Ectodermal cell (in vitro differentiated cells): Measurements from ENCODE around the gene SBK2.

Experiments used
- H3K27ac ChIP-seq: 2 replicates; pipeline ENCODE4 v1.7.0; 2013; ENCODE audit warnings: mild to moderate bottlenecking, low read depth, low read length; ENCODE audit not compliant: insufficient read depth, poor library complexity, severe bottlenecking
- H3K27me3 ChIP-seq: 2 replicates; pipeline ENCODE4 v1.7.0; 2013; ENCODE audit warnings: mild to moderate bottlenecking, low read length; ENCODE audit not compliant: insufficient read depth, control insufficient read depth, poor library complexity, severe bottlenecking
- H3K36me3 ChIP-seq: one replicate; pipeline ENCODE4 v1.7.0; 2013; ENCODE audit warnings: low read length; ENCODE audit not compliant: control insufficient read depth, insufficient read depth
- H3K4me1 ChIP-seq: one replicate; pipeline ENCODE4 v1.7.0; 2013; ENCODE audit warnings: low read length; ENCODE audit not compliant: control insufficient read depth, insufficient read depth
- H3K4me3 ChIP-seq: 2 replicates; pipeline ENCODE4 v1.7.0; 2013; ENCODE audit warnings: low read depth, low read length, control low read depth; ENCODE audit not compliant: insufficient read depth
- H3K9me3 ChIP-seq: 2 replicates; pipeline ENCODE4 v1.7.0; 2013; ENCODE audit warnings: mild to moderate bottlenecking, low read length, moderate library complexity; ENCODE audit not compliant: control insufficient read depth
- WGBS, 2 experiments: methylation state at CpG; one replicate each; pipeline ENCODE4 v1.1.7; 2013; ENCODE audit warnings: missing lambda C conversion rate in 2 of 2; 5-methylcytosine and 5-hydroxymethylcytosine counted together

SBK2 gene

DNA sequence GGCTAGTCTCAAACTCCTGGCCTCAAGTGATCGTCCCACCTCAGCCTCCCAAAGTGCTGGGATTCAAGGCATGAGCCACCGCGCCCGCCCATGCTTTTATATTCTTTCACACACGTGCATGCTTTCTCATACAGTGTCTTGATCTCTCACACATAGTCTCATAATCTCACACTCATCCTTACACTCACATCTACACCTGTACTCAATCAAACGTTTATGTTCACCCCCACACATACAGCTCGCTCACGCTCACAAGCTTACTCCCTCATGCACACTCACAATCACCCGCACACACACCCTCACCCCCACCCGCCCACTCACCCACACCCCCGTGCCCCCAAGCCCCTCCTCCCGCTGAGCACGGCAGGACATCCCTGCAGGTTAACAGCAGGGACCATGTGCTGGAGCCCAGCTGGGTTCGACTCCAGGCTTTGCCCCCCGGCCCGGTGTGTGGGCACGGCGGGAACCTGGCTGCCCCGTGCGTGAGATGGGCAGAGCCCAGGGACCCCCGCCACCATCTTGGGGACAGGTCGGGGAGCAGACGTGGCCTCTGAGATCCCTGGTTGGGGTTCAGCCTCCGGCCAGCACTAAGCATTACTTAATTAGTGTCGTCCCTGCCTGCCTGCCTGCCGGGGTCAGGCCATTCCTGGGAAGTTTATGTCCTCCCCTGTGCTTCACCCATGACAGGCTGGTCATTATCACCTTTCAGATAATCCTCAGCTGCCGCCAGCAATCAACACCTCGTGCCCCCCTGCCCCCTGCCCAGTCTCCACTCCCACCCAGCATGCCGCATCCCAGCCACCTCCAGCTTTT is 11.4 kb downstream of the SBK2 start:
- Histone ChIP-seq H3K9me3 (no peaks in the 10 kb centered on the region), H3K27ac (no peak overlapping the region), H3K4me3 (no peak overlapping the region), H3K4me1 (peaks cover 17% of the 10 kb centered on the region), H3K27me3 (no peaks in the 10 kb centered on the region), H3K36me3 (no peaks in the 10 kb centered on the region)
- 71 to 73% methylated on average over 28 of the region's 29 CpGs for whole genome bisulfite sequencing, 2 experiments

DNA sequence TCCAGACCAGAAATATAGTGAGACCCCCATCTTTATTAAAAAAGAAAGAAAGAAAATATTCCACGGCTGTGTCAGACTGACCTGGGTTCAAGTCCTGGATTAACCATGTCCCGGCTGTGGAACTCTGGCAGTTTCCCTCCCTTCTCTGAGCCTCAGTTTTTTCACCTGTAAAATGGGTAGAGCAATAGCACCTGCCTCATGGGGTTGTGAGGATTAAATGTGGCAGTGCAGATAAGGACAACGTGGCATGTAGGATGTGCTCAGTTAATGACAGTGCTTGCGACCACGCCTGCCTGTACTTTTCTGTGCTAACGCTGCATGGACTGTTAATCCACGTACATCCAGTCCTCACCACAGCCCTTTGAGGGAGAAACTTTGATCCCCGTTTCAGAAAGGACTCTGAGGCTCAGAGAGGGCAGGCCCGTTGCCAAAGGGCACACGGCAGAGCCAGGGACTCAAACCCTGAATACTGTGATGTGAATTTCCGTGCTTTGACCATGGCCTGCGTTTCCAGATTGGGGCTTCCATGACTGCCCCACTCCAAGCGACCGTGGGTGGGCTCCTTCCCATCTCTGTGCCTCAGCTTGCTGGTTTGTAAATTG is 16.1 kb downstream of the SBK2 start:
- H3K27ac ChIP-seq = no peak overlapping the region
- H3K4me1 ChIP-seq = peaks cover 1% of the 10 kb centered on the region
- H3K4me3 ChIP-seq = no peak overlapping the region
- no peaks in the 10 kb centered on the region for H3K36me3 ChIP-seq
- no peaks in the 10 kb centered on the region for H3K9me3 ChIP-seq
- WGBS, 2 experiments = 89 to 90% methylated on average over 14 of the region's 14 CpGs
- no peaks in the 10 kb centered on the region for H3K27me3 ChIP-seq

DNA sequence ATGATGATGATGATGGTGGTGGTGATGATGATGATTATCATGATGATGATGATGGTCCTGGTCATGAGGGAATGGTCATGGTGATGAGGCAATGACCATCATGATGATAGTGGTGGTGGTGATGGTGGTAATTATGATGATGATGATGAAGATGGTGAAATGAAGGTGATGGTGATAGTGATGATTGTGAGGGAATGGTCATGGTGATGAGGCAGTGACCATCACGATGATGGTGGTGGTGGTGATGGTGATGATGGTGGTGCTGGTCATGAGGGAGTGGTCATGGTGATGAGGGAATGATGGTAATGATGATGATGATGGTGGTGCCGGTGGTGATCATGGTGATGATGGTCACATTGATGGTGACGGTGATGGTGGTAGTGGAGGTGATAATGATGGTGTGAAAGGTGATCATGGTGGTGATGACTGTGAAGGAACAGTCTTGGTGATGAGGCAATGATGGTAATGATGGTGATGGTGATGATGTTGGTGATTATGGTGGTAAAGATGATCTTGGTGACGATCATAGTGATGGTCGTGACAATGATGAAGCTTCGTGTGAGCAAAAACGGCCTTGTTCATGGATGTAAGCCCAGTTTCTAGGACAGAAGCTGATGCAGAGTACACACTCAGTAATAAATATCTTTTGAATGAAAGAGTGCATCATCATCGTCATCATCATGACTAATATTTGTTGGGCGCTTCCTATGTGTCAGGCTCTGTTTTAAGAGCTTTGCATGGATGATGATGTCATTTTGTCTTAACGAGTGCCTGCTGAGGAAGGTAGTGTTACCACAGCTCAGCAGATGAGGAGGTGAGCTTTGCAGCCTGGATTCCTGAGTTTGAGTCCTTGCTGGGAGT is 17.3 kb downstream of the SBK2 start:
- no peaks in the 10 kb centered on the region for H3K4me1 ChIP-seq
- no peaks in the 10 kb centered on the region for H3K9me3 ChIP-seq
- no peaks in the 10 kb centered on the region for H3K27me3 ChIP-seq
- no peak overlapping the region for H3K27ac ChIP-seq
- 89 to 93% methylated on average over 10 of the region's 10 CpGs for WGBS, 2 experiments
- no peaks in the 10 kb centered on the region for H3K36me3 ChIP-seq
- no peak overlapping the region for H3K4me3 ChIP-seq

DNA sequence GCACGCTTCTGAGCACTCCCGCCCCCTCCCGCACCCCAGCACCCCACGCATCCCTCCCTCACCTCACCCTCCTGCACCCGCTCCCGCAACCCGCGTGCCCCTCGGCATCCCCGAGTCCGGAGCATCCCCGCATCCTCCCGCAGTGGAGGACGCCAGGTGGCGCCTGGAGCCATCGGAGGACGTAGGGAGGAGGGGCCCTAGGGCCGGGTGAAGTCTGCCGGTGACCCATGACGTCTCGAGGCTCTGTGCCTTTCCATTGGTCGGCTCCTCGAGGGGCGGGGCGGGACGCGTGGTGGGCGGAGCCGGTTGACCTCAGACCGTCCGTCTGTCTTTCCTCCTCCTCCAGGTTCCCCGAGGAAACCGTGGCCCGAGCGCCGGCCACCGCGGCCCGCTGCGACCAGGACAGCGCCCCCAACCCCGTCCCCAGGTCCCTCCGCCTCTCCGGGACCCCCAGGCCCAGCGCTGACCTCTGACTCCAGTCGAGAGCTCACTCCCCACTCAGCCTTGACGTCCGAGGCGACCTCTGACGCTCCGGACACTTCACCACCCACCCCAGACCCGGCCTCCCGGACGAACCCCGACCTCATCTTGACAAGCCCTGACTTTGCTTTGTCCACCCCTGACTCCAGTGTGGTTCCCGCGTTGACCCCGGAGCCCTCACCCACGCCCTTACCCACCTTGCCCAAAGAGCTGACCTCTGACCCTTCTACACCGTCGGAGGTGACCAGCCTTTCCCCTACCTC is 19.9 kb downstream of the SBK2 start:
- H3K9me3 ChIP-seq = no peaks in the 10 kb centered on the region
- H3K27me3 ChIP-seq = no peaks in the 10 kb centered on the region
- WGBS, 2 experiments = 22% methylated on average over 61 of the region's 61 CpGs
- no peaks in the 10 kb centered on the region for H3K36me3 ChIP-seq
- H3K4me3 ChIP-seq = peak overlapping the region; percentile 8
- no peaks in the 10 kb centered on the region for H3K4me1 ChIP-seq
- H3K27ac ChIP-seq = no peak overlapping the region

DNA sequence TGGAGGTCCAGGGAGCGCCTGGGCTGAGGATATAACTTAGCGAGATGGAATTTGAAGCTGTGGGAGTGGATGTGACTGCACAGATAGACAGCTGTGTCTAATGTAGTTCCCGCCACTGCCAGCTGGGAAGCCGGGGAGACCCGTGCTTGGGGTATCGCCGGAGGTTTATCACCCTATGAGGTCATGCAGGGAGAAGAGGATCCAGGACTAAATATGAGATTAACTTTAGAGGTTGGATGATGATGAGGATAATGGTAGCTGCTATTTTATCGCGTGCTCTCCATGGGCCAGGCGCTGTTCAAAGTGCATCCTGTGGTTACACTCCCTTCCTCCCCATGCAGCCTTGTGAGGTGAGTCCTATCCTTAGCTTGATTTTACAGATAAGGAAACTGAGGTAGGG is 28.8 kb downstream of the SBK2 start:
- Histone ChIP-seq H3K27ac (no peak overlapping the region), H3K27me3 (peaks cover 14% of the 10 kb centered on the region), H3K4me1 (no peaks in the 10 kb centered on the region), H3K36me3 (no peaks in the 10 kb centered on the region), H3K4me3 (no peak overlapping the region), H3K9me3 (no peaks in the 10 kb centered on the region)
- 85 to 86% methylated on average over 10 of the region's 10 CpGs for WGBS, 2 experiments

DNA sequence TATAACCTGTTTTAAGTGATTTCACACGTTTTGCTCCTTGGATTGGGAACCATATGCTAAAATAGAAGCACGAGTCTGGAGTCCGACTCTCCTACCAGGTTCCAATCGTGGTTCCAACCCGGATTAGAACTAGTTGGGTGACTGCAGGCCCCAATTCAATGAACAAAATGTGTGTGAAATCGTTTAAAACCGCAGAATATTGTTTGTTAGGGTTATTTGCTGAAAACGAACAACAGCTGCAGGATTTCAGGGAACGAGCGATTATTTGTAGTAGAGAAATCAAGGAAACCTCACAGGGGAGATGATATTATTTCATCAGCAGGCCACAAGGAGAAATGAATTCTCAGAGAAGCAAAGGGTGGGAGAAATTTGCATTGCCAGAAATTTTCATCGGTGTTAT is 32.0 kb downstream of the SBK2 start:
- Histone ChIP-seq H3K4me3 (no peak overlapping the region), H3K4me1 (no peaks in the 10 kb centered on the region), H3K27ac (no peak overlapping the region), H3K27me3 (peaks cover 26% of the 10 kb centered on the region), H3K9me3 (no peaks in the 10 kb centered on the region), H3K36me3 (no peaks in the 10 kb centered on the region)
- 87 to 91% methylated on average over 11 of the region's 11 CpGs for WGBS, 2 experiments

DNA sequence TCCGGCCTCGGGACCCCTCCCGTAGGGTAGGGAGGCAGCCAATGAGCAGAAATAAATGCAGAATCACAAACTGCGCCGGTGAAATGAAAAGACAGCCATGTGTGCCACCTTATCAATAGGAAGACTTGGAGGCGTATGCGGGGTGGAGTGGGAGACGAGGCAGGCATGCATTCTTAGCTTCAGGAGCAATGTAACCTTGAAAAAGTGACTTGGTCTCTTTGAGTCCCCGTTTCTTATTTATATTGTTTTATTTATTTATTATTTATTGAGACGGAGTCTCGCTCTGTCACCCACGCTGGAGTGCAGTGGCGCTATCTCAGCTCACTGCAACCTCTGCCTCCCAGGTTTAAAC is 32.7 kb downstream of the SBK2 start:
- Histone ChIP-seq H3K4me1 (no peaks in the 10 kb centered on the region), H3K9me3 (no peaks in the 10 kb centered on the region), H3K27ac (no peak overlapping the region), H3K36me3 (no peaks in the 10 kb centered on the region), H3K4me3 (no peak overlapping the region), H3K27me3 (peaks cover 26% of the 10 kb centered on the region)
- 49 to 53% methylated on average over 12 to 13 of the region's 13 CpGs for WGBS, 2 experiments

DNA sequence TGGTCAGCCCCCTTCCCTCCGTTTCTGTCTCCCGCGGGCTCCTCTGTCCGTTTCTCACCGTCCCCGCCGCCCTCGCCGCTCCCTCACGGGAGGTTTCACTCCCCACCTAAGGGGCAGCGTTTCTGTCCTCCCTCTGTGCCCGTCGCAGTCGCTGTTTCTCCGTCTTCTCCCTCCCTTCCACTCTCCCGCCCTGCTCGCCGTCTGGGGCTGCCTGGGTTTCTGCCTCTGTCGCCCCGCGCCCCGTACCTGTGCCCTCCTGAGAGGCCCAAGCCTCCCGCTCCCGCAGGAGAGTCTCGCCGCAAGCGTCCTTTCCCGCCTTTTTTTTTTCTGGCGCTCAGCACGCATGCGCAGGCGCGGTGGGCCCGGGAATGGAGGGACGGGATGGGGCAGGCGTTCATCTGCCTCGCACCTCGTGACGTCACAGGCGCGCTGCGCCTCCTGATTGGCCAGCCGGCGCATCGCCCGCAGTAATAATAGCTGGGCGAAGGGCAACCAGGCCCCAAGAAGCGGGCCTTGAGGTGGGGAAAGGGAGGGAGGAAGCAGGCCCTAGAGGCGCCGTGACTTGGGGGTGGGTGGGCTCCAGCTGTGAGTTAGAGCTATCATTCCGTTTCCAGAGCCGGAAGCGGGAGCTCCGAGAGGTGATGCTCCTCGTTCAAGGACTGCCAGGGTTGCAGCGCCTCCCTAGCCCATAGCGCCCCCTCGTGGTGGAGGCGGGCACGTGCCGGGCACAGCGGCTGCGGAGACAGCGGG is 33.3 kb downstream of the SBK2 start:
- Histone ChIP-seq H3K9me3 (no peaks in the 10 kb centered on the region), H3K4me3 (no peak overlapping the region), H3K36me3 (no peaks in the 10 kb centered on the region), H3K27me3 (peaks cover 26% of the 10 kb centered on the region), H3K4me1 (no peaks in the 10 kb centered on the region), H3K27ac (no peak overlapping the region)
- 31 to 32% methylated on average over 64 of the region's 64 CpGs for WGBS, 2 experiments

DNA sequence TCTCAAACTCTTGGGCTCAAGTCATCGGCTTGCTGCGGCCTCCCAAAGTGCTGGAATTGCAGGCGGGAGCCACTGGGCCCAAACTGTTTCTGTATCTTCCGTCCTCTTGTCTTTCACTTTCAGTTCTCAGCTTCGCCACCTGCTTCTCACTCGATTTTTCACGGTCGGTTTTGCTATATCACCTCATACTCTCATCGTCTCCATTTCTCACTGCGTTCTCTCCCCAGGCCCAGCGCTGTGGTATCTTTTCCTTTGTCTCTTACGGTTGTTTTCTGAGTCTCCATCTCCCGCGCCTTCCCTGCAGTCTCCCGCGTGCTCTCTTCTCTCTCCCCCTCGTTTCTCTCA is 33.8 kb downstream of the SBK2 start:
- no peaks in the 10 kb centered on the region for H3K4me1 ChIP-seq
- H3K9me3 ChIP-seq = no peaks in the 10 kb centered on the region
- 89 to 92% methylated on average over 17 of the region's 17 CpGs for WGBS, 2 experiments
- H3K27me3 ChIP-seq = peaks cover 26% of the 10 kb centered on the region
- no peaks in the 10 kb centered on the region for H3K36me3 ChIP-seq
- no peak overlapping the region for H3K27ac ChIP-seq
- no peak overlapping the region for H3K4me3 ChIP-seq
